Caco-2 (cell line): ENCODE measurements around the gene SMPX. TPM values are rescaled to one million over a fixed set of nuclear protein-coding genes. Genes with fewer than 3 reads are reported as not detected.

Experiments
- BruUV-seq: library from RNA; stranded (reverse); fragments of 400-500 nt; replicated peaks from 2 replicates; lab custom pipeline; 2021; lab: Mats Ljungman, UMichigan
- CTCF ChIA-PET: fragments of 300-600 bp; sonication (Branson Sonifier 250); formaldehyde crosslinking; loops from one replicate; lab custom pipeline; 2022; ENCODE audit warnings: antibody characterized with exemption; lab: Charles Lee
- POLR2A ChIA-PET: fragments of 300-600 bp; sonication (Branson Sonifier 250); formaldehyde crosslinking; loops from one replicate; lab custom pipeline; 2022; ENCODE audit warnings: antibody characterized with exemption; lab: Charles Lee
- DNase-seq, 2 experiments: peaks; one replicate each; pipeline versions ENCODE4 v3.0.0 to v3.0.0-alpha.2; 2020 to 2022
- H3K27me3 ChIP-seq: replicated peaks from 2 replicates; pipeline ENCODE4 v1.6.0; 2011; ENCODE audit warnings: low read length; ENCODE audit not compliant: control insufficient read depth, insufficient read depth
- H3K36me3 ChIP-seq: 2 replicates; pipeline ENCODE4 v1.5.1; 2011; ENCODE audit warnings: low read length; ENCODE audit not compliant: control insufficient read depth, insufficient read depth
- H3K4me1 ChIP-seq: fragments of 250-450 bp; sonication (Bioruptor Pico); 2 replicates; pipeline ENCODE4 v1.5.1; 2020; ENCODE audit warnings: mild to moderate bottlenecking
- H3K4me3 ChIP-seq: 2 replicates; pipeline ENCODE4 v1.5.1; 2011; ENCODE audit warnings: low read depth, mild to moderate bottlenecking, control low read depth, low read length
- H3K9me3 ChIP-seq: fragments of 250-450 bp; sonication (Bioruptor Pico); 2 replicates; pipeline ENCODE4 v1.5.1; 2020; ENCODE audit warnings: mild to moderate bottlenecking, moderate library complexity
- H3K27ac Mint-ChIP-seq: one replicate; pipeline ENCODE4 v1.8.0; 2022; ENCODE audit warnings: mixed read lengths; ENCODE audit not compliant: unreplicated experiment
- H3K27me3 Mint-ChIP-seq: one replicate; pipeline ENCODE4 v1.8.0; 2022; ENCODE audit warnings: mixed read lengths; ENCODE audit not compliant: insufficient read depth, unreplicated experiment
- H3K36me3 Mint-ChIP-seq: one replicate; pipeline ENCODE4 v1.8.0; 2022; ENCODE audit warnings: mild to moderate bottlenecking, mixed read lengths; ENCODE audit not compliant: insufficient read depth, unreplicated experiment
- H3K4me1 Mint-ChIP-seq: one replicate; pipeline ENCODE4 v1.8.0; 2022; ENCODE audit warnings: low read depth, mixed read lengths; ENCODE audit not compliant: unreplicated experiment
- H3K4me3 Mint-ChIP-seq: one replicate; pipeline ENCODE4 v1.8.0; 2022; ENCODE audit warnings: mild to moderate bottlenecking, moderate library complexity, mixed read lengths; ENCODE audit not compliant: unreplicated experiment
- H3K9me3 Mint-ChIP-seq: one replicate; pipeline ENCODE4 v1.8.0; 2022; ENCODE audit warnings: mixed read lengths; ENCODE audit not compliant: unreplicated experiment
- CTCF ChIP-seq, 2 experiments: fragments of 200-600 bp in 1 of 2; IDR thresholded peaks; 1 replicate in 1 of 2; 2 replicates in 1 of 2; pipeline versions ENCODE4 v1.5.1 to v1.8.0; 2011 to 2022; ENCODE audit warnings: antibody characterized with exemption in 1 of 2, control low read depth in 1 of 2, inconsistent platforms in 1 of 2, low read depth in 1 of 2, low read length in 1 of 2, mild to moderate bottlenecking in 1 of 2, moderate library complexity in 1 of 2; ENCODE audit not compliant: insufficient read depth in 1 of 2, severe bottlenecking in 1 of 2, unreplicated experiment in 1 of 2
- intact Hi-C: fragments of 100-400 bp; cut with micrococcal nuclease; formaldehyde crosslinking; loops from one replicate; pipeline ENCODE4 v1.10.0; 2022; ENCODE audit not compliant: unreplicated experiment
- total RNA-seq: library from RNA; stranded (reverse); gene quantifications from 2 replicates; pipeline ENCODE4 v1.2.3, GENCODE V29; 2022

The SMPX gene
- total RNA-seq, 1 experiment from 2014 or later, result 2.9 TPM

- H3K27me3 ChIP-seq, result no peaks in the 10 kb centered on the region
- intact Hi-C loops, result loop anchor here (2.0 to 10.0 kb wide), 3 partner anchors 53 to 160 kb away; partner anchors contain the start of gene MBTPS2
- Mint-ChIP-seq H3K4me3 (peak overlapping the region; percentile 49), H3K9me3 (peaks cover 7% of the 10 kb centered on the region), H3K36me3 (peaks cover 10% of the 10 kb centered on the region), H3K27me3 (no peaks in the 10 kb centered on the region), H3K4me1 (peaks cover 26% of the 10 kb centered on the region), H3K27ac (no peak overlapping the region)
- H3K36me3 ChIP-seq, result no peaks in the 10 kb centered on the region
- H3K4me3 ChIP-seq, result no peak overlapping the region
- peak in 1 of 2 experiments; percentile 9 for DNase-seq
- no peak for TF ChIP-seq CTCF (IDR thresholded peaks at IDR 0.05; ENCODE audit: insufficient read depth in 1 of 2, low read depth in 1 of 2, low read length in 1 of 2, severe bottlenecking in 1 of 2, unreplicated experiment in 1 of 2)
- H3K9me3 ChIP-seq, result peaks cover 4% of the 10 kb centered on the region; the same call in 1 of the 2 replicates
- BruUV-seq, result no TSS peak
- H3K4me1 ChIP-seq, result peaks cover 35% of the 10 kb centered on the region
- ChIA-PET POLR2A (no interaction called here), CTCF (interaction anchor here (0.7 to 2.5 kb wide), 3 partner anchors 51 to 1145 kb away, joined by 3 to 10 read pairs (median 4); no protein-coding TSS in a partner anchor)
Measured at GRCh38 chrX:21674430-21675186, 83.3 kb downstream of the SMPX start.

GRCh38 chrX:21666679-21667078, 91.2 kb downstream of the SMPX start:
- Histone ChIP-seq H3K36me3 (no peaks in the 10 kb centered on the region), H3K9me3 (no peaks in the 10 kb centered on the region), H3K4me3 (no peak overlapping the region), H3K4me1 (no peaks in the 10 kb centered on the region), H3K27me3 (no peaks in the 10 kb centered on the region)
- intact Hi-C loops, result no loop called here
- POLR2A ChIA-PET, result no interaction called here
- TF ChIP-seq CTCF (IDR thresholded peaks at IDR 0.05; ENCODE audit: insufficient read depth in 1 of 2, low read depth in 1 of 2, low read length in 1 of 2, severe bottlenecking in 1 of 2, unreplicated experiment in 1 of 2), result no peak
- Mint-ChIP-seq H3K9me3 (no peaks in the 10 kb centered on the region), H3K4me1 (peaks cover 7% of the 10 kb centered on the region), H3K36me3 (no peaks in the 10 kb centered on the region), H3K27ac (no peak overlapping the region), H3K4me3 (no peak overlapping the region), H3K27me3 (no peaks in the 10 kb centered on the region)
- BruUV-seq, result no TSS peak
- no peak for DNase-seq
- CTCF ChIA-PET, result no interaction called here

GRCh38 chrX:21666252-21666651, 91.7 kb downstream of the SMPX start:
- no peak overlapping the region for H3K27ac Mint-ChIP-seq
- no peak overlapping the region for H3K4me3 Mint-ChIP-seq
- POLR2A ChIA-PET, result no interaction called here
- H3K36me3 ChIP-seq, result no peaks in the 10 kb centered on the region
- H3K9me3 Mint-ChIP-seq, result no peaks in the 10 kb centered on the region
- CTCF ChIA-PET, result no interaction called here
- TF ChIP-seq CTCF (IDR thresholded peaks at IDR 0.05; ENCODE audit: insufficient read depth in 1 of 2, low read depth in 1 of 2, low read length in 1 of 2, severe bottlenecking in 1 of 2, unreplicated experiment in 1 of 2), result no peak
- DNase-seq, result no peak
- no peaks in the 10 kb centered on the region for H3K4me1 ChIP-seq
- H3K27me3 Mint-ChIP-seq, result no peaks in the 10 kb centered on the region
- H3K4me3 ChIP-seq, result no peak overlapping the region
- intact Hi-C loops, result no loop called here
- H3K27me3 ChIP-seq, result no peaks in the 10 kb centered on the region
- H3K36me3 Mint-ChIP-seq, result no peaks in the 10 kb centered on the region
- BruUV-seq, result no TSS peak
- H3K9me3 ChIP-seq, result no peaks in the 10 kb centered on the region
- H3K4me1 Mint-ChIP-seq, result peaks cover 7% of the 10 kb centered on the region
